Heart left ventricle (tissue), 13 donors: ENCODE results near the gene TNRC6B.

Experiments
- CTCF ChIP-seq, 12 donors: fragments of 200-600 bp; sonication (generic) in 4 of 12; IDR thresholded peaks; one replicate each; pipeline versions ENCODE4 v1.5.0 to v1.8.0; 2018 to 2022; ENCODE audit warnings: antibody characterized with exemption in 12 of 12, mild to moderate bottlenecking in 5 of 12
- POLR2A ChIP-seq, 2 donors: fragments of 450-650 bp; IDR thresholded peaks; one replicate each; pipeline ENCODE4 v1.6.1; 2017; ENCODE audit warnings: antibody characterized with exemption in 2 of 2, mild to moderate bottlenecking in 2 of 2, moderate library complexity in 2 of 2
- donor health status: ischemic (EF 13 %, LVEDD 7.1; RV severe dilation, severe dysfunction).
- donor health status: DM: no; HTN: yes; CAD: no.
- donor health status: DM: no; HTN: no; CAD: no.
- donor health status: ischemic (EF 25% LVEDD 6.9; RV normal size, moderate dysfunction).
- donor health status: ischemic (EF 25% LVEDD 5.7; RV mildly dilated, moderate dysfunction).
- donor health status: ischemic (EF 35%, LVEDD 5.7; RV mildly dilated, moderate dysfunction).
- donor health status: nonischemic (EF 11% LVEDD 7.7; RV severe dilation, severe dysfunction).
- donor health status: DM: yes; HTN: yes; CAD: no.
- donor health status: PGD.
- donor health status: ischemic (EF 29% LVEDD 5.4; RV normal size, mild dysfunction).
- donor health status: nonischemic (EF 23%, LVEDD 6.1; RV moderate dilation, normal function).

GRCh38 chr22:40237788-40238424, 60.2 kb downstream of the TNRC6B start:
- TF ChIP-seq CTCF (IDR thresholded peaks at IDR 0.05) (no peak), POLR2A (IDR thresholded peaks at IDR 0.05) (no peak)
